HepG2 (cell line): ENCODE data around the gene KLHDC8B. TPM values are rescaled to one million over a fixed set of nuclear protein-coding genes. Genes with fewer than 3 reads are reported as not detected.

Experiments
- ATAC-seq: fragments of 200-7000 bp; cut with Tn5 transposase; 3 replicates; pipeline ENCODE4 v1.9.1; 2020; ENCODE audit warnings: mild to moderate bottlenecking, moderate library complexity
- BruUV-seq: library from RNA; stranded (reverse); fragments of 400-500 nt; replicated peaks from 2 replicates; lab custom pipeline; 2021; lab: Mats Ljungman, UMichigan
- CTCF ChIA-PET: fragments of 300-600 bp; formaldehyde crosslinking; extraction: SDS; loops from one replicate; lab custom pipeline; 2021; ENCODE audit warnings: low total read pairs, inconsistent platforms, low intra/inter-chr PET ratio; lab: Yijun Ruan, JAX
- POLR2A ChIA-PET: fragments of 350-600 bp; sonication (Branson Sonifier 250); formaldehyde crosslinking; loops from one replicate; lab custom pipeline; 2020; ENCODE audit warnings: antibody characterized with exemption, inconsistent platforms; lab: Yijun Ruan, JAX
- DNase-seq: peaks from one replicate; pipeline ENCODE4 v3.0.0-alpha.2; 2015; ENCODE audit warnings: low spot score
- FAIRE-seq: peaks from 3 replicates; lab custom pipeline; 2011; peaks lifted over from hg19 to GRCh38; lab: Jason Lieb, UNC
- H2AFZ ChIP-seq: one replicate; pipeline ENCODE4 v1.6.1; 2011; ENCODE audit warnings: low read length, inconsistent platforms
- H3K27ac ChIP-seq: fragments of 300-600 bp; 3 replicates; pipeline ENCODE4 v1.8.0; 2011; ENCODE audit warnings: mixed run types, mild to moderate bottlenecking, mixed read lengths, low read length, inconsistent platforms; ENCODE audit not compliant: insufficient read depth; ENCODE audit errors: extremely low read length
- H3K27me3 ChIP-seq, 2 experiments: fragments of 200-600 bp in 1 of 2; 2 replicates in 1 of 2; 3 replicates in 1 of 2; pipeline versions ENCODE4 v1.6.0 to v1.8.0; 2011; ENCODE audit warnings: low read length in 2 of 2, mild to moderate bottlenecking in 2 of 2, moderate library complexity in 2 of 2, inconsistent platforms in 1 of 2; ENCODE audit not compliant: insufficient read depth in 2 of 2, control insufficient read depth in 1 of 2
- H3K36me3 ChIP-seq, 2 experiments: fragments of 200-600 bp in 1 of 2; replicated peaks in 1 of 2; 2 replicates in 1 of 2; 3 replicates in 1 of 2; pipeline versions ENCODE4 v1.5.1 to v1.8.0; 2011; ENCODE audit warnings: low read length in 2 of 2, inconsistent platforms in 1 of 2; ENCODE audit not compliant: insufficient read depth in 2 of 2, control insufficient read depth in 1 of 2
- H3K4me1 ChIP-seq: 2 replicates; pipeline ENCODE4 v1.5.1; 2012; ENCODE audit warnings: low read length, inconsistent platforms; ENCODE audit not compliant: insufficient read depth
- H3K4me2 ChIP-seq: 2 replicates; pipeline ENCODE4 v1.6.0; 2011; ENCODE audit warnings: low read depth, low read length, inconsistent platforms
- H3K4me3 ChIP-seq, 3 experiments: fragments of 200-600 bp in 1 of 3; sonication (generic), shearing (Covaris generic) in 1 of 3; replicated peaks in 1 of 3; 2 replicates each; pipeline ENCODE4 v1.5.1; 2011 to 2016; ENCODE audit warnings: low read length in 3 of 3, inconsistent platforms in 2 of 3, low read depth in 2 of 3, mild to moderate bottlenecking in 2 of 3, control low read depth in 1 of 3, mixed read lengths in 1 of 3; ENCODE audit not compliant: insufficient read depth in 1 of 3
- H3K79me2 ChIP-seq: one replicate; pipeline ENCODE4 v1.6.1; 2011; ENCODE audit warnings: low read length, inconsistent platforms; ENCODE audit not compliant: insufficient read depth
- H3K9ac ChIP-seq: 2 replicates; pipeline ENCODE4 v1.6.0; 2011; ENCODE audit warnings: mild to moderate bottlenecking, low read depth, low read length, inconsistent platforms; ENCODE audit not compliant: insufficient read depth
- H3K9me3 ChIP-seq: 2 replicates; pipeline ENCODE4 v1.5.1; 2012; ENCODE audit warnings: mild to moderate bottlenecking, low read length
- H4K20me1 ChIP-seq: 2 replicates; pipeline ENCODE4 v1.6.0; 2011; ENCODE audit warnings: inconsistent platforms, mild to moderate bottlenecking, low read length, moderate library complexity; ENCODE audit not compliant: insufficient read depth
- HOMEZ ChIP-seq: IDR thresholded peaks from 2 replicates; pipeline ENCODE4 v1.6.1; 2016; ENCODE audit warnings: low read depth
- PHF5A ChIP-seq: IDR thresholded peaks from one replicate; pipeline ENCODE4 v1.6.1; 2018; ENCODE audit warnings: low read depth, missing genetic modification reagents; ENCODE audit not compliant: unreplicated experiment
- ZNF274 ChIP-seq: sonication (generic); formaldehyde crosslinking; IDR thresholded peaks from 2 replicates; pipeline ENCODE4 v1.5.1; 2020; ENCODE audit warnings: mild to moderate bottlenecking, missing genetic modification reagents
- ZNF740 ChIP-seq: sonication (generic); formaldehyde crosslinking; IDR thresholded peaks from 2 replicates; pipeline ENCODE4 v1.4.0; 2020; ENCODE audit warnings: missing genetic modification reagents
- WGBS: methylation state at CpG from one replicate; pipeline ENCODE4 v1.1.6; 2017; ENCODE audit warnings: low lambda C conversion rate; 5-methylcytosine and 5-hydroxymethylcytosine counted together
- in situ Hi-C: cut with HindIII; loops from 2 replicates; pipeline ENCODE4 v1.10.0; 2017; ENCODE audit warnings: low pct_unique_long_range_greater_than_20kb; ENCODE audit not compliant: extremely low pct_ligation_motif_present
- intact Hi-C: fragments of 100-400 bp; cut with micrococcal nuclease; formaldehyde crosslinking; loops from one replicate; pipeline ENCODE4 v1.10.0; 2022; ENCODE audit not compliant: unreplicated experiment
- polyA plus RNA-seq, 8 experiments: library from polyadenylated mRNA; depleted of rRNA in 3 of 8; stranded (reverse) in 7 of 8; unstranded in 1 of 8; fragments of >200 nt; fragmentation: Illumina TruSeq in 4 of 8; extraction: Trizol in 4 of 8; gene quantifications; 2 replicates each; pipeline versions ENCODE4 v1.2.1 to v1.2.3, GENCODE V29; 2011 to 2016; ENCODE audit warnings: low read depth in 4 of 8, missing spikeins in 1 of 8, mixed read lengths in 1 of 8; ENCODE audit not compliant: insufficient read depth in 1 of 8
- total RNA-seq, 5 experiments: library from RNA; depleted of rRNA; stranded (reverse); fragments of >200 nt; fragmentation: Illumina TruSeq; extraction: Trizol; gene quantifications; 2 replicates each; pipeline ENCODE4 v1.2.3, GENCODE V29; 2016; ENCODE audit warnings: low read depth in 1 of 5

Gene KLHDC8B
- total and polyA plus RNA-seq, 2 of the 13 experiments (the other 11 are each of a cell fraction or from before 2014, with no cell fraction given), result 17.2 to 17.8 TPM

DNA sequence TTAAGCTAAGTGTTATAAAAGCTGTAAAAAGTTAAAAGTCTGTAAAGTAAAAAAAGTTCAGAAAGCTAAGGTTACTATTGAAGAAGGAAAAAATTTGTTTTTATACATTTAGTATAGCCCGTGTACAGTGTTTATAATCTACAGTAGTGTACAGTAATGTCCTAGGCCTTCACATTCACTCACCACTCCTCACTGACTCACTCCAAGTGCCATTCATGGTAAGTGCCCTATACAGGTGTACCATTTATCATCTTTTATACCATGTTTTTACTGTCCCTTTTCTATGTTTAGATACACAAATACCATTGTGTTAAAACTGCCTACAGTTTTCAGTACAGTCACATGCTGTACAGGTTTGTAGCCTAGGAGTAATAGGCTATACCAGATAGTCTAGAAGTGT is 14.1 kb upstream of the KLHDC8B start:
- H3K4me1 ChIP-seq, result peaks cover 14% of the 10 kb centered on the region
- H3K9ac ChIP-seq, result no peak overlapping the region
- no peaks in the 10 kb centered on the region for H3K79me2 ChIP-seq
- in situ Hi-C loops (loop anchor here (25.0 kb wide), 1 partner anchor 280 kb away; the partner anchor contains the start of gene NICN1), intact Hi-C loops (loop anchor here (5.0 kb wide), 1 partner anchor 170 kb away; no protein-coding TSS in a partner anchor)
- 26% methylated on average over 1 of the region's 1 CpG for WGBS
- no peaks in the 10 kb centered on the region for H3K9me3 ChIP-seq
- POLR2A ChIA-PET, result interaction anchor here (0.8 to 1.9 kb wide), 5 partner anchors 8 to 169 kb away, joined by 3 to 5 read pairs (median 4); partner anchors contain the start of genes KLHDC8B, LAMB2 and WDR6
- no peak overlapping the region for H3K27ac ChIP-seq
- BruUV-seq, result no TSS peak
- H2AFZ ChIP-seq, result no peak overlapping the region
- CTCF ChIA-PET, result interaction anchor here (1.2 kb wide), 1 partner anchor 169 kb away, joined by 4 read pairs; no protein-coding TSS in a partner anchor
- no peaks in the 10 kb centered on the region for H3K36me3 ChIP-seq
- H3K27me3 ChIP-seq, result no peaks in the 10 kb centered on the region
- no peak overlapping the region for H3K4me2 ChIP-seq
- ATAC-seq, result no peak
- no peaks in the 10 kb centered on the region for H4K20me1 ChIP-seq
- FAIRE-seq, result no peak
- no peak for DNase-seq
- H3K4me3 ChIP-seq, result no peak overlapping the region
- TF ChIP-seq ZNF274 (CRISPR knock-in tag) (no peak), PHF5A (CRISPR knock-in tag) (no peak), HOMEZ (CRISPR knock-in tag) (no peak), ZNF740 (no peak)
- TF ChIP-seq, all 625 proteins: peak for 0
